ENCODE data around the gene GPX4.
A peak's percentile ranks its signal among the peaks of the same experiment; 100 is the strongest.

Gene GPX4

GRCh38 chr19:1076046-1076386, 27.8 kb upstream of the GPX4 start:
- no peak overlapping the region for H3K4me3 ChIP-seq (ENCODE audit: low read depth, low read length)
- DNase-seq (ENCODE audit: low read depth), result no peak
- no peak for TF ChIP-seq CTCF (IDR thresholded peaks at IDR 0.05; ENCODE audit: low read depth, low read length, missing control alignments)

- TF ChIP-seq CTCF (IDR thresholded peaks at IDR 0.05; ENCODE audit: low read depth, low read length, missing control alignments), result no peak
- DNase-seq (ENCODE audit: low read depth), result peak; percentile 91
- H3K4me3 ChIP-seq (ENCODE audit: low read depth, low read length), result no peak overlapping the region
These were observed 26.8 kb upstream of the GPX4 start for GRCh38 chr19:1076951-1077350.

GRCh38 chr19:1079566-1080111, 24.2 kb upstream of the GPX4 start:
- H3K4me3 ChIP-seq (ENCODE audit: low read depth, low read length), result no peak overlapping the region
- no peak for DNase-seq (ENCODE audit: low read depth)
- no peak for TF ChIP-seq CTCF (IDR thresholded peaks at IDR 0.05; ENCODE audit: low read depth, low read length, missing control alignments)

- no peak for DNase-seq (ENCODE audit: low read depth)
- H3K4me3 ChIP-seq (ENCODE audit: low read depth, low read length), result no peak overlapping the region
- no peak for TF ChIP-seq CTCF (IDR thresholded peaks at IDR 0.05; ENCODE audit: low read depth, low read length, missing control alignments)
These were observed 23.2 kb upstream of the GPX4 start for GRCh38 chr19:1080360-1081161.

GRCh38 chr19:1081301-1082164, 22.3 kb upstream of the GPX4 start:
- no peak overlapping the region for H3K4me3 ChIP-seq (ENCODE audit: low read depth, low read length)
- no peak for TF ChIP-seq CTCF (IDR thresholded peaks at IDR 0.05; ENCODE audit: low read depth, low read length, missing control alignments)
- DNase-seq (ENCODE audit: low read depth), result no peak

- TF ChIP-seq CTCF (IDR thresholded peaks at IDR 0.05; ENCODE audit: low read depth, low read length, missing control alignments), result no peak
- H3K4me3 ChIP-seq (ENCODE audit: low read depth, low read length), result no peak overlapping the region
- no peak for DNase-seq (ENCODE audit: low read depth)
These were observed 21.4 kb upstream of the GPX4 start for GRCh38 chr19:1082165-1082927.
